Fibroblast of skin of right quadriceps (primary cell): Measurements from ENCODE around the gene CDPF1.

ENCODE experiments used
- DNase-seq: peaks from one replicate; pipeline ENCODE4 v3.0.0-alpha.2; 2013

The CDPF1 gene

DNA sequence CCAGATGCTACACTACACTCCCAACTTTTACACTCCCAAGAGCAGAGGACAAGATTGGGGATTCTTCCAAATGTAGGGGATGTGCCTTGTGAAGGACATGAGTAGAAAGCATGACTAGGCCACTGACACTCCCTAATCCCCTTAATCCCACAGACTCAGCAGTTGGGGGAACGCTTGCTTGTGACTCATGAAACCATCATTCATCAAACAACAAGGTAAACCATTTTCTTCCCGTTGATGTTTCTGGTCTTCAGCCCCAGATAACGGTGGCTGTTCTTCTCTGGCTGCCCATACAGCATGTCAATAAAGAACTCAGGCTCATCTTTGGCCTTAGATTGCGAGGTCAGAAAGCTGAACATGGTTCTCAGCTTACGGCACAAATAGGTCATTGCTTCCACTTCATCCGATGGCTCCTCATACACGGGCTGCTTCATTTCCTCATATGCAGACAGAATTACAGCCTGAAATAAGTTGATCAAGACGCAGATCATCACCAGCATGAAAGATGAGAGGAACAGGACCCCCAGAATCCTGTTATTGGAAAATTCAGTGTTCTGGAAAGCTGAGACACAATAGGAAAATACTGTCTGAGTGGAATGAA lies 6.4 kb upstream of the CDPF1 start:
- DNase-seq = peak; percentile 23

DNA sequence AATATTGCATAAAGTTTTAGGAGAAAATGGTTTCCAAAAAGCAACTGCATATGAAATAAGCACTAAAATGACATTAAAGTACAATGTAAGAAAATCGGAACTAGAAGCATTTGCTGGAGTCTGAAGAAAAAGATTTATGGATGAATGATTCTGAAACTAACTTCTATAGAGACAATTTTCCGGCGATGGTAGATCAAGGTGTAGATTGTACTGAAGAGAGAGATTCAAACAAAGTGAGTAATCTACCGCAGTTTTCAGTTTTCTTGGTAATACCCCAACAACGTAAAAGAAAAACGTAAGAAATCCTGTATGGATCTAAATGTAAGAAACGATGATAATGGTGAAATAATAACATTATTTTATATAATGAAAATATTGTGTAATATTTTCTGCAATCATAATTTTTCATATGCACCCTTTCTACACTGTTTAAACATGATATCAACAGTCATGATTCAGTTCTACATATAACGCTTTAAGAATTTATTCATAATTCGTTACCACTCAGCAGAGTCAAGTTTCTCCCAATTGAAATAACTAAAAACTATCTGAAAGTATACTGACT lies 1.8 kb upstream of the CDPF1 start:
- no peak for DNase-seq

DNA sequence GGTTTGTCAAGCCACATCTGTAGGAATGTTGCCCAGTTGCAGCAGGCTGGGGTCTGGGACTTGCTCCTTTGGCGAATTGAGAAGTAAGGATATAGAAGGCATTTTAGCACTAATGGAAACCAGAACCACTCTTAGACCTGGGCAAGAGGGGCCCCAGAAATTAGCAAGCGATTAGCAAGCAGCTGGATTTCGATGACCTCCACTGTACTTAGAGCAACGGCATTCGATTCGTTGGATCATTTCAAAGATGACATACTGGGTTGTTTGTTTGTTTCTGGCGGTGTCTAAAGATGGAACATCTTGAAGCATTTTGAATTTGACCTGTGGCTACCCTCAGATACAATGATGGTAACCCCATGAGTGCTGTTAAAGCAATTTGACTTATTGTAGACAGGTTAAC lies 1.2 kb upstream of the CDPF1 start:
- no peak for DNase-seq

DNA sequence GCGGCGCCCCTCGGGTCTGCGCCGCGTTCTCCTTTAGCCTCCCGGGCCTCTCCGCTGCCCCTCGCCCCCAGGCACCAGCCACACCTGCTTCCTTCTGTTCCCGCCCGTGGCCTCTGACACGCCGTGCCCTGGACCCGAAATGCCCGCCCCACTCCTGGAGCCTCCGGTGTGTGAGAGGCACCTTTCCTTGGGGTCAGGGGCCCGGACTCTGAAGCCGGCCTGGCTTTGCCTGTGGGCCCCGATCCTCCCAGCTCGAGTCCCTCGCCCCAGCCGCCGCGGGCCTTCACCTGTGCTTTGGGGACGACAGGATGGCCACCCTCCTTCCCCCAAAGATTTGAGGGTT lies 661 bp upstream of the CDPF1 start:
- no peak for DNase-seq

- DNase-seq = no peak
Observed at GRCh38 chr22:46247443-46247975, 2.6 kb downstream of the CDPF1 start.

DNA sequence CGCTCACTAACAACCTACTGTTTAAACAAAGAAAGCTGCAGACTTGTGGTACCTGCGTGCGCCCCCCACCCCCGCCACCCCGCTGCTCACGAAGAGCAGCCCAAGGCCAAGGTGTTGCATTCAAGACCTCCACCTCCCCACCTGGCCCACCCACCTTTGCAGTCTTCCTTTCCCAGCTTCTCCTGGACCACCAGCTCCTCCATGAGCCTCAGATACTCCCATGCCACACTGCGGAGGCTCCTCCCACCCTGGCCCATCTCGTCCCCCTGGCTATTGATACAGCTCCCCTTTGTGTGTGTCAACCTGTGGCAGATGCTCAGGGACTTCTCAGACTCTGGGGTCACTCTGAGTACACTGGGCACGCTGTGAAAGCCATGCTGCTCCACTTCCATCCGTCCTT lies 3.9 kb downstream of the CDPF1 start:
- no peak for DNase-seq

- no peak for DNase-seq
Observed at GRCh38 chr22:46245511-46245910, 4.6 kb downstream of the CDPF1 start.

GRCh38 chr22:46244771-46245170 lies 5.3 kb downstream of the CDPF1 start:
- no peak for DNase-seq

DNA sequence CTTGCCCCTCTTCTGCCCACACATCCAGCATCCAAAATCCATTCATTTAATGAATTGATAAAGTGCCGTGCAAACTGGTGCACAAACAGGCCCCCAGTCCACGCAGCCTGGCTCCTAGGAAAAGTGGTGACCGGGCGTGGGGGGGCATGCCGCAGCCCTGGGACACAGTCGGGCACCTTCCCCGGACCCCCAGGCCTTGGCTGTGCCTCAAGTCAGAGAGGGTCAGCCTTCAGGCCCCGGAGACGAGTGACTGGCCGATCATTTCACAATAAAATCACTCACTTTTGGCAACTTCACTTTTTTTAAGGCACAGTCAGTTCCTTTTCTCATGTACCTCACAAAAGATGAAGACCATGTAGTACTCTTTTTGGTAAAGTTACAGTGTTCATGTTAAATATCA lies 8.0 kb downstream of the CDPF1 start:
- no peak for DNase-seq

- no peak for DNase-seq
Observed at GRCh38 chr22:46241396-46242007, 8.6 kb downstream of the CDPF1 start.

DNA sequence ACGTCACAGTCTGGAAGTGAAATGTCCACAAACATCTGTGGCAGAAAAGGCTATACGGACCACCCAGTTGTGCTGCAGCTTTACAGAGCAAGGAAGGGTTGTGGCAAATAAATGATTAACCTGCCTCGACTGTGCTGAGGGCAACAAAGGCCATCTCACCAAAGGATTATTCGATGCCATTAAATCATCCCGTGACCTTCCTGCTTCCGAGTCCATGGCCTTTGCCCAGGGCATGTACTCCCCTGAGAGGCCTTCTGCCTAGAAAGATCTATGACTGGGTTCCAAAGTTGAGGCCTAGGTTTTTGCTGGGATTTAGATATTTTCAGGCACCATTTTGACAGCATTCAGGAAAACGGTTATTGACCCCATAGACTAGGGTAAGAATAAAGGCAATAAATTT lies 9.2 kb downstream of the CDPF1 start:
- DNase-seq = no peak

DNA sequence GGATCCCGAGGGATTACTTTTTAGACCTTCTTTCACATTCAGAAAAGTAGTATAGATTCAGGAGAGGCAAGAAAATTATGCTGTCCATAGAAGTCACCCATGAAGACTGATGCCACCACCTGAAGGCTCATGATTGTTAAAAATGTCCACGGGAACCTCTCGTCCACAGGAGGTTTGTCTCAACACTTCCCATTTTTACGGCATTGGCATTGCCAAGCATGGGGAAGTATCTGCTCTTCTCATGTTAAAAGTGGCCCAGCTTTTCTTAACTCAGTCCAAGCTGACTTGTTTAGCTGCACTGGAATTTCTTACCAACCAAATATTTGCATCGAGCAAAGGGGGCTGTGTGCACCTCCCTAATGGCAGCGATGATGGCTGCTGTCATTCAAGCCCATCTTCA lies 9.6 kb downstream of the CDPF1 start:
- no peak for DNase-seq

DNA sequence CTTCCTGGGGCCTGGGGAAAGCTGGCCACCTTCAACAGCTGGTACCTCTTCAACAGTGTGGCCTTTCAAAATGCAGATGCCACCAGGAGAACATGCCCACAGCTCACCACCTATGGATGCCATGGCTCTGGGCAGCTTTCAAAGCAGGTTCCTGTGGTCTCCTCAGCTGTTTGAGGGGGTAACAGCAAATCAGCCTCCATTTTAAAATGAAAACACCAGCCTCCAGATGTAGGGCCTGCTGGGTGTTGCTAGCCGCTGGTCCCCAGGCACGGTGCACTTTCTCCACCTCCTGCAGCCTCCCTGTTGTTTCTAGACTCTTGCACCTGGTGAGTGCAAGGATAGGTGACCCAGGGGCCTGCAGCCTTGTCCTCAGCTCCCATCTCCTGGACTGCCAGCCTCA lies 10.0 kb downstream of the CDPF1 start:
- DNase-seq = no peak

GRCh38 chr22:46239261-46240048 lies 10.6 kb downstream of the CDPF1 start:
- DNase-seq = no peak

- no peak for DNase-seq
Observed at GRCh38 chr22:46238541-46238940, 11.6 kb downstream of the CDPF1 start.

- no peak for DNase-seq
Observed at GRCh38 chr22:46237453-46238124, 12.5 kb downstream of the CDPF1 start.

DNA sequence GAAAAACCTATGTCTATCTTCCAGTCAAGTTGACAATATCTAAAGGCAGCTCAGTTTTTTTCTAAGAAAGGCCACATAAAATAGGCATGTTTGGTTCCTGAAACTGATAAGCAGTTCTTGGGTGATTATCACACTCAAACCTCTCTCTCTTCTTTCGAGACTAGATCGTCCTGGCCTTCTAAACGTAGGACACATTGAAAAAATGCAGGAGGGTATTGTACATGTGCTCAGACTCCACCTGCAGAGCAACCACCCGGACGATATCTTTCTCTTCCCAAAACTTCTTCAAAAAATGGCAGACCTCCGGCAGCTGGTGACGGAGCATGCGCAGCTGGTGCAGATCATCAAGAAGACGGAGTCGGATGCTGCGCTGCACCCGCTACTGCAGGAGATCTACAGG lies 15.1 kb downstream of the CDPF1 start:
- DNase-seq = no peak

DNA sequence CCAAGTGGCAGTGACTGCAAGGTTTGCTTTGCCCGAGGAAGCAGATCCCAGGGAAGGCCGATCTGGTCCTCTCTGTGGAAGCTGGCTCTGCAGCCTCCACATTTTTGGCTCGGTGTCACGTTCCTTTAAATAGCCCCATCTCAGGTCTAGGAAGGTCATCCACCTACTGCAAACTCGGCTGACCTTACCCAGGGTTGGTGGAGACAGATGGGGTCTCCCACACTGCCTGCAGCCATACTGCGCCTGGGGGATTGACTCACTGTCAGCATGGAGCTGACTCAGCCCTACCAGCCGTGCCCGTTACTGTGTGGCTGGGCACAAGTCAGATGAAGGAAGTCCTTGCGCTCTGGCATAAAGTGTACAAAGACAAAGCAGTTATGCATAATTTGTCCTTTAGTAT lies 16.9 kb downstream of the CDPF1 start:
- peak; percentile 12 for DNase-seq

DNA sequence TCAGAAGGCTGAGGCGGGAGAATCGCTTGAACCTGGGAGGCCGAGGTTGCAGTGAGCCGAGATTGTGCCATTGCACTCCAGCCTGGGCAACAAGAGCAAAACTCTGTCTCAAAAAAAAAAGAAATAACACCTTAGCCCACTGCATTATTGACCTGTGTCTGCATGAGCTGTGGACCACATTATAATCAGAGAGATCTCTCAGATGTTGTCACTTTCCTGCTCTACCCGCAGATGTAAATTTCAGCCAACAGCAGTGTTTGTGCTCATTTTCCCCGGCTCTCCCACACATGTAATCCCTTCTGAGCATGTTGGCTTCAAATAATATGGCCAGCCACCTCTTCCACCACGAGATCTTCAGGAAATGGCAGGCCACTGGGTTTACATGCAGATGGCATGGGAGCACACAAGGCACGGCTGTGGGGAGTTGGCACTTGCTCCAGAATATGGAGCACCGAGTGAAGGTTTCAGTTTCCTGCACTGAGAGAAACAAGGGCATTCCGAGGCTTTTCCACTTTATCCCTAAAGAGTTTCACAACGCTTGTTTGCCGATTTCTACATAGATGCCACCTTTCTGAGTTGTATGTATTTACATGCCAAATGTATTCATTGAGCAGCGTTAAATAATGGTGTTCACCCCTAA lies 19.7 kb downstream of the CDPF1 start:
- DNase-seq = no peak

DNA sequence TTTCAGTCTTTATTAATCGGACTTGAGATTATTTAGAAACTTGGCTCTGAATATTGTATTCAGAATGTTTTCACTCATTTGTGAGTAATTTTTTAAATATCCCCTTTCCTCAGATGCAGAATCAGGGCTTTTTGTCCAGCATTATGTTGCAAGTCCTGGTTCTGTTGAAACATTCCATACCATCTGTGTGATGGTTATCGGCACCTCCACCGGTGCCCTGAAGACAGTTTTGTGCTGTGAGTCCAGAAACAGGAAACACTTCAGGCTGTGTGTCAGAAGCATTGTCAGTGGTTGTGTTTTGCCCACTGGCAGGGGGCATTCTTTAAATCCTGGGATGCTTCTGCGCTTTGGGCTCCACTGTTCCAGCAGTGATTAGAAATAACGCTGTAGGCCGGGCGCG lies 20.4 kb downstream of the CDPF1 start:
- DNase-seq = no peak

DNA sequence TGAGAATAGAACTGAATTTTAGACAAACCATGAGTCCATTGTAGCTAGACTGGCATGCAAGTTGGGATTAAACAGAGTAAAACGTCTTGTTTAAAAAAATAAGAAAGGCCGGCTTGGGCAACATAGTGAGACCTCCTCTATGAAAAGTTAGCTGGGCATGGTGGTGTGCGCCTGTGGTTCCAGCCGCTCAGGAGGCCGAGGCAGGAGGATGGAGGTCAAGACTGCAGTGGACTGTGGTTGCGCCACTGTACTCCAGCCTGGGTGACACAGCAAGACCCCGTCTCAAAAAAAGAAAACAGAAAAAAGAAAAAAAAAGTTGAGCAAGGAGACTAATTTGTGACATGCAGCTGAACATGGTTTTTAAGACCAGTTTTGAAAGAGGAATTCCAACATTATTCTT lies 23.5 kb downstream of the CDPF1 start:
- DNase-seq = no peak

- no peak for DNase-seq
Observed at GRCh38 chr22:46225631-46226030, 24.5 kb downstream of the CDPF1 start.

GRCh38 chr22:46224898-46225290 lies 25.2 kb downstream of the CDPF1 start:
- DNase-seq = no peak
